DND-41 (cell line): ENCODE data around the gene QPCT.

Experiments used
- CTCF ChIP-seq: IDR thresholded peaks from 2 replicates; pipeline ENCODE4 v1.5.1; 2012; ENCODE audit warnings: borderline replicate concordance, low read length, moderate library complexity, mild to moderate bottlenecking; ENCODE audit not compliant: poor library complexity, severe bottlenecking; ENCODE audit errors: extremely low read depth
- EZH2 ChIP-seq: IDR thresholded peaks from 3 replicates; pipeline ENCODE4 v1.6.1; 2012; ENCODE audit warnings: borderline replicate concordance, low read depth, mild to moderate bottlenecking, moderate library complexity, low read length, inconsistent platforms; ENCODE audit not compliant: severe bottlenecking

GRCh38 chr2:37387148-37387835 is 42.9 kb downstream of the QPCT start:
- TF ChIP-seq CTCF (no peak), EZH2 (no peak)
